Esophagus muscularis mucosa (tissue), 4 donors: Measurements from ENCODE around the gene LMF1. TPM values are rescaled to one million over a fixed set of nuclear protein-coding genes. Genes with fewer than 3 reads are reported as not detected.

Experiments
- DNase-seq: peaks from one replicate; pipeline ENCODE4 v3.0.0-alpha.2; 2017; ENCODE audit errors: extremely low spot score
- H3K27ac ChIP-seq, 4 donors: fragments of 200-600 bp; sonication (generic); replicated peaks in 1 of 4; 1 replicate in 3 of 4; 2 replicates in 1 of 4; pipeline ENCODE4 v1.5.1; 2016 to 2019; ENCODE audit warnings: mild to moderate bottlenecking in 1 of 4
- H3K27me3 ChIP-seq, 4 donors: fragments of 200-600 bp; sonication (generic); one replicate each; pipeline versions ENCODE4 v1.5.1 to v1.6.0; 2016 to 2019
- H3K36me3 ChIP-seq, 4 donors: fragments of 200-600 bp; sonication (generic); one replicate each; pipeline ENCODE4 v1.5.1; 2016 to 2019
- H3K4me1 ChIP-seq, 4 donors: fragments of 200-600 bp; sonication (generic); one replicate each; pipeline ENCODE4 v1.5.1; 2016 to 2019
- H3K4me3 ChIP-seq, 4 donors: fragments of 200-600 bp; sonication (generic); 1 replicate in 2 of 4; 2 replicates in 2 of 4; pipeline ENCODE4 v1.5.1; 2016 to 2019; ENCODE audit warnings: mild to moderate bottlenecking in 4 of 4, moderate library complexity in 1 of 4
- H3K9me3 ChIP-seq, 4 donors: fragments of 200-600 bp; sonication (generic); 1 replicate in 3 of 4; 2 replicates in 1 of 4; pipeline ENCODE4 v1.5.1; 2016 to 2019
- CTCF ChIP-seq, 3 experiments: fragments of 200-600 bp in 2 of 3; fragments of 450-650 bp in 1 of 3; sonication (generic) in 2 of 3; IDR thresholded peaks; one replicate each; pipeline ENCODE4 v1.5.1; 2017 to 2019; ENCODE audit warnings: antibody characterized with exemption in 3 of 3, mild to moderate bottlenecking in 2 of 3, moderate library complexity in 1 of 3
- EP300 ChIP-seq: sonication (generic); formaldehyde crosslinking; IDR thresholded peaks from one replicate; pipeline ENCODE4 v1.6.1; 2017; ENCODE audit warnings: antibody characterized with exemption
- POLR2A ChIP-seq: fragments of 450-650 bp; IDR thresholded peaks from one replicate; pipeline ENCODE4 v1.6.1; 2017; ENCODE audit warnings: antibody characterized with exemption, moderate library complexity, mild to moderate bottlenecking, low read depth
- POLR2AphosphoS5 ChIP-seq, 2 donors: sonication (generic); formaldehyde crosslinking; IDR thresholded peaks; one replicate each; pipeline ENCODE4 v1.6.1; 2017; ENCODE audit warnings: antibody characterized with exemption in 2 of 2
- WGBS: methylation state at CpG from one replicate; pipeline ENCODE4 v1.1.5; 2018; 5-methylcytosine and 5-hydroxymethylcytosine counted together
- intact Hi-C: fragments of 100-400 bp; cut with DNase I; formaldehyde crosslinking; loops from one replicate; pipeline ENCODE4 v1.15.1; 2023
- total RNA-seq, 4 donors: library from RNA; depleted of rRNA; stranded (reverse); fragments of >200 nt; gene quantifications; one replicate each; pipeline versions ENCODE4 v1.1.0 to v1.2.1, GENCODE V29; 2016

The LMF1 gene
- total RNA-seq, 4 donors from 2014 or later, result 14.5 to 32.0 (median 23.8) TPM

- Histone ChIP-seq H3K9me3 (no peaks in the 10 kb centered on the region), H3K36me3 (peaks cover 0 to 24% (median 15%) of the 10 kb centered on the region in 4 donors), H3K4me3 (no peak overlapping the region), H3K27ac (no peak overlapping the region), H3K4me1 (no peaks in the 10 kb centered on the region), H3K27me3 (no peaks in the 10 kb centered on the region)
- intact Hi-C loops, result no loop called here
- TF ChIP-seq POLR2AphosphoS5 (IDR thresholded peaks at IDR 0.05) (no peak), EP300 (no peak), POLR2A (no peak), CTCF (IDR thresholded peaks at IDR 0.05) (no peak)
- 89% methylated on average over 28 of the region's 39 CpGs for WGBS
- no peak for DNase-seq
Measured at GRCh38 chr16:898761-899682, 71.8 kb downstream of the LMF1 start.

GRCh38 chr16:898216-898615, 72.6 kb downstream of the LMF1 start:
- intact Hi-C loops, result no loop called here
- DNase-seq, result no peak

GRCh38 chr16:897701-898100, 73.1 kb downstream of the LMF1 start:
- Histone ChIP-seq H3K27me3 (no peaks in the 10 kb centered on the region), H3K9me3 (no peaks in the 10 kb centered on the region), H3K4me1 (no peaks in the 10 kb centered on the region), H3K27ac (no peak overlapping the region), H3K4me3 (no peak overlapping the region), H3K36me3 (peaks cover 0 to 29% (median 17%) of the 10 kb centered on the region in 4 donors)
- 83% methylated on average over 10 of the region's 14 CpGs for WGBS
- DNase-seq, result no peak
- TF ChIP-seq EP300, result no peak
- TF ChIP-seq CTCF (IDR thresholded peaks at IDR 0.05), result no peak
- no peak for TF ChIP-seq POLR2A
- TF ChIP-seq POLR2AphosphoS5 (IDR thresholded peaks at IDR 0.05), result no peak
- intact Hi-C loops, result no loop called here

More at GRCh38 chr16:898216-898615, 72.6 kb downstream of the LMF1 start:
- H3K27me3 ChIP-seq, result no peaks in the 10 kb centered on the region
- H3K4me3 ChIP-seq, result no peak overlapping the region
- H3K4me1 ChIP-seq, result no peaks in the 10 kb centered on the region
- no peak overlapping the region for H3K27ac ChIP-seq
- H3K9me3 ChIP-seq, result no peaks in the 10 kb centered on the region
- TF ChIP-seq POLR2AphosphoS5 (IDR thresholded peaks at IDR 0.05), result no peak
- no peak for TF ChIP-seq EP300
- TF ChIP-seq CTCF (IDR thresholded peaks at IDR 0.05), result no peak
- no peak for TF ChIP-seq POLR2A
- WGBS, result 92% methylated on average over 2 of the region's 11 CpGs
- H3K36me3 ChIP-seq, result peaks cover 0 to 24% (median 15%) of the 10 kb centered on the region in 4 donors

GRCh38 chr16:897200-897543, 73.6 kb downstream of the LMF1 start:
- H3K27ac ChIP-seq, result peak overlapping the region in 1 of 4 donors; percentile 19
- intact Hi-C loops, result no loop called here
- 85% methylated on average over 18 of the region's 18 CpGs for WGBS

More at GRCh38 chr16:897200-897543, 73.6 kb downstream of the LMF1 start:
- H3K27me3 ChIP-seq, result no peaks in the 10 kb centered on the region
- TF ChIP-seq EP300 (no peak), POLR2A (no peak), CTCF (IDR thresholded peaks at IDR 0.05) (no peak), POLR2AphosphoS5 (IDR thresholded peaks at IDR 0.05) (no peak)
- no peaks in the 10 kb centered on the region for H3K4me1 ChIP-seq
- H3K9me3 ChIP-seq, result no peaks in the 10 kb centered on the region
- no peak for DNase-seq
- H3K4me3 ChIP-seq, result no peak overlapping the region
- peaks cover 0 to 34% (median 19%) of the 10 kb centered on the region in 4 donors for H3K36me3 ChIP-seq
